Subcutaneous adipose tissue (tissue), 4 donors: ENCODE measurements around the gene DCDC1. TPM values are rescaled to one million over a fixed set of nuclear protein-coding genes. Genes with fewer than 3 reads are reported as not detected.

Source experiments
- CTCF ChIP-seq: fragments of 450-650 bp; IDR thresholded peaks from one replicate; pipeline ENCODE4 v1.5.1; 2016; ENCODE audit warnings: low read depth, mild to moderate bottlenecking, control low read depth, antibody characterized with exemption, moderate library complexity
- total RNA-seq, 4 donors: library from RNA; depleted of rRNA; stranded (reverse); fragments of >200 nt; gene quantifications; one replicate each; pipeline ENCODE4 v1.1.0, GENCODE V29; 2016

The DCDC1 gene
- total RNA-seq, 4 donors from 2014 or later, result 0.17 to 0.22 TPM; not detected in 2

- TF ChIP-seq CTCF, result no peak
These were observed 7.8 kb downstream of the DCDC1 start for GRCh38 chr11:31361743-31362142.

- no peak for TF ChIP-seq CTCF
These were observed 13.7 kb downstream of the DCDC1 start for GRCh38 chr11:31355817-31356216.

- TF ChIP-seq CTCF, result no peak
These were observed 14.4 kb downstream of the DCDC1 start for GRCh38 chr11:31355131-31355530.

- TF ChIP-seq CTCF, result no peak
These were observed 18.4 kb downstream of the DCDC1 start for GRCh38 chr11:31351168-31351567.

- TF ChIP-seq CTCF, result no peak
These were observed 28.5 kb downstream of the DCDC1 start for GRCh38 chr11:31340903-31341572.

- no peak for TF ChIP-seq CTCF
These were observed 31.7 kb downstream of the DCDC1 start for GRCh38 chr11:31337806-31338205.

- no peak for TF ChIP-seq CTCF
These were observed 40.8 kb downstream of the DCDC1 start for GRCh38 chr11:31328697-31329096.
